ENCODE data around the gene CTIF.
"Not testable (repeated sequence)": the region's sequence is repeated elsewhere in the genome, so short reads cannot be mapped to it uniquely, and the experiment has no call there.

The CTIF gene

DNA sequence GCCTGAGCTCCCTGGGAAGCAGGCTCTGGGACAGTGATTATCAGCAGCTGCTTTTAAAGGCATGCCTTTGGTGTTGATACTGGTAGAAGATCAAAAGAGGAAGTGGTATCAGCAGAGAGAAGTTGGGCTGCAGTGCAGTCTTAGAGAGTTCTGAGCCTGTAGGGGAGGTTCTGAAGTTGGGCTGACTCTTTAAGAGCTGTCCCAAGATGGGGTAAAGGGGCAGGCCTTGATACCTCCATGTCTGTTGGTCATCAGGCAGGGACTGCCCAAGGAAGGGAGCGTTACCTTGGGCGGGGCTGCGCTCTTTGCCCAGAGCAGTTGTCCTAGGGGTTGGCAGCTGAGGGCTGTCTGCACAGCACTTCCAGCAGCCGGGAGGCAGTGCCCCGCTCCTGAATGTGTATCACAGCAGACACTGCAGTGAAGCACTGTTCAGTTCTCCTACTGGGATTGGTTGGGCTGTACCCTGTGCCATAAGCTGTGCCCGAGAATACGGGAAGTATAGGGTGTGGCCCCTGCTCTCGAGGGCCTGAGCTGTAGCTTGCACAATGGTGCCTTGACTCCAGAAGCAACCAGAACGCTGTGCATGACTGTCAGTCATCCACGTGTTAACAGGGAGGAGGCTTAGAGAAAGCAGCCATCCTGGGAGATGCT lies 177.0 kb downstream of the CTIF start:
- peak; percentile 86 for DNase-seq

GRCh38 chr18:48717227-48717626 lies 178.4 kb downstream of the CTIF start:
- not testable (repeated sequence) for DNase-seq

GRCh38 chr18:48718251-48718959 lies 179.6 kb downstream of the CTIF start:
- DNase-seq = no peak

- DNase-seq = no peak
Measured at GRCh38 chr18:48719388-48719787, 180.6 kb downstream of the CTIF start.

GRCh38 chr18:48719974-48720654 lies 181.3 kb downstream of the CTIF start:
- DNase-seq = peak; percentile 76

GRCh38 chr18:48720655-48721025 lies 181.8 kb downstream of the CTIF start:
- no peak for DNase-seq

GRCh38 chr18:48721312-48721711 lies 182.5 kb downstream of the CTIF start:
- DNase-seq = no peak

DNA sequence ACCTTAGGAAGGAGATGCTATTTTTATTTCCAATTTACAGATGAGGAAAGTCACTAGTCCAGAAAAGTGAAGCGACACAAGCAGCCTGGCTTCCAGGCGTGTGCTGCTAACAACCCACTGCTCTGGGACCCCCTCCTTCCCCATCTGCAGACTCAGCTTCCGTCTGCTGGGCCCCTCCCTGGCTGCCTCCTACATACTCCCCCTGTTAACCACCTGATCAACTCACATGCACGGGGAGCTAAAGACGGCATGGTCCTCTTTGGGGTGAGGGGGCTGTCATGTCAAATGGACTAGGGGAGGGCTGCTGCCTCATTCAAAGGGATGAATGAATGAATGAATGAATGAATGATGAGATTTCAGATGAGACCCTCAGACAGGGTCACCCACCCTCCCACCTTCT lies 184.2 kb downstream of the CTIF start:
- no peak for DNase-seq

- DNase-seq = no peak
Measured at GRCh38 chr18:48723837-48724236, 185.0 kb downstream of the CTIF start.

- no peak for DNase-seq
Measured at GRCh38 chr18:48724442-48724841, 185.6 kb downstream of the CTIF start.

GRCh38 chr18:48724939-48725338 lies 186.1 kb downstream of the CTIF start:
- no peak for DNase-seq

- no peak for DNase-seq
Measured at GRCh38 chr18:48725562-48725961, 186.7 kb downstream of the CTIF start.

GRCh38 chr18:48727681-48728080 lies 188.8 kb downstream of the CTIF start:
- DNase-seq = no peak

DNA sequence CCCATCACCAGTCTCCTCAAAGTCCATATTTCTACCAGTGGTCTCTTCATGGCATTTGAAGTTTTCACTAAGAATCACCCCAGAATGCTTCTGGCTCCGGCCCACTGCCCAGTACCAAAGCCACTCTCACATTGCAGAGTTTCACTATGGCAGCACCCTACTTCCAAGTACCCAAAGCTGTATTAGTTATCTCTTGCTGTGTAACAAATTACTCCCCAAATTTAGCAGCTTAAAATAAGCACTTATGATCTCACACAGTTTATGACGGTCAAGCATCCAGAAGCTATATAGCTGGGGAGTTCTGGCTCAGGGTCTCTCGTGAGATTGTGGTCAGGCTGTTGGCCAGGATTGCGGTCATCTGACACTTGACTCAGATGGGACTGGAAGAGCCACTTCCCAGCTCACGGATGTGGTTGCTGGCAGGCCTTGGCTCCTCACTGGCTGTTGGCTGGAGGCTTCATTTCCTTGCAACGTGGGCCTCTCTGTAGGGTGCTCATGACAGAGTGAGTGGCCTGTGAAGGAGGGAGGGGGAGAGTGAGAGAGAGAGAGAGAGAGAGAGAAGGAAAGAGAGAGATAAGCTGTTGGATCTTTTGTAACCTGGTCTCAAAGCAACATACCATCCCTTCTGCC lies 189.5 kb downstream of the CTIF start:
- DNase-seq = peak; percentile 26

GRCh38 chr18:48729404-48729803 lies 190.6 kb downstream of the CTIF start:
- DNase-seq = no peak

- no peak for DNase-seq
Measured at GRCh38 chr18:48730010-48730409, 191.2 kb downstream of the CTIF start.

DNA sequence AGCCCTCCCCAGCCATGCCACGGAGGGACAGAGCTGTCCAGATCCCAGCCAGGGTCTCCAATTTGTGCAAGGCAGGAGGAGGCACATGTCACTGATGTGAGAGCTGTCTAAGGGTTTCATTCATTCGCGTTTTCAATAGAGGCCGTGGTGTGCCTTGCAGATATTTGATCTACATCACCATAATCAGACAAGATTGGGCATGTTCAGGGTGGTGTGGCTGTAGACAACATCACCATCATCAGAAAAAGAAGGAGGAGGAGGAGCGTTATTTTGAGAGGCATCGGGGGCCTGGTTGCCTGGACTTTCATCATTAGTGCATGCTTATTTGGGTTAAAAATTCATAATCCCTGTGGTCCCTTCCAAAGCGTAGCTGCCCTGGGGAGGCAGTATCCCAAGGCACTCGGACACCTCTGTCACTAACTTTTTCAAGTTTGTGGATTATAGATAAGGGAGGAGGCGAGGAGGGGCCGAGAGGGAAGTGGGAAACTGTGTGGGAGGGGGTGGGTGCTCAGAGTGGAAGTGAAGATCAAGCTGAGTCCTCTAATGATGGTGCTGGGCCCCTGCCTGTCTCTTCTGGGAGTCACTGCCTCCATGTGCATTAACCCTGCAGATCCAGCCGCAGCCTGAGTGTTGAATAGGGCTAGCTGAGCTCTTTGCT lies 194.1 kb downstream of the CTIF start:
- no peak for DNase-seq

- no peak for DNase-seq
Measured at GRCh38 chr18:48733643-48734253, 194.9 kb downstream of the CTIF start.

DNA sequence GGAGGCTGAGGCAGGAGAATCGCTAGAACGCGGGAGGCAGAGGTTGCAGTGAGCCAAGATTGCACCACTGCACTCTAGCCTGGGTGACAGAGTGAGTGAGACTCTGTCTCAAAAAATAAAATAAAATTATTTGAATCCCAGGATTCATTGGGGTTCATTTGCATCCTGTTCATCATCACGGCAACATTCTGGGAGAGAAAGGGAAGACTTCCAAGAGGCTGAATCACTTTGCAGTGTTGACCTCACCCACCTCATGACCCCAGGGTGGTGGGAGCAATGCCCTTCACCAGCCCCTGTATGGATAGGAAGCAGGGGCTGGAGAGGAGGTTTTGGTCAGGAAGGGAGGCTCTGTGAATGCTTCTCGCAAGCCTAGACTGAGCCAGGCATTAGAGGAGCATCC lies 195.6 kb downstream of the CTIF start:
- no peak for DNase-seq

DNA sequence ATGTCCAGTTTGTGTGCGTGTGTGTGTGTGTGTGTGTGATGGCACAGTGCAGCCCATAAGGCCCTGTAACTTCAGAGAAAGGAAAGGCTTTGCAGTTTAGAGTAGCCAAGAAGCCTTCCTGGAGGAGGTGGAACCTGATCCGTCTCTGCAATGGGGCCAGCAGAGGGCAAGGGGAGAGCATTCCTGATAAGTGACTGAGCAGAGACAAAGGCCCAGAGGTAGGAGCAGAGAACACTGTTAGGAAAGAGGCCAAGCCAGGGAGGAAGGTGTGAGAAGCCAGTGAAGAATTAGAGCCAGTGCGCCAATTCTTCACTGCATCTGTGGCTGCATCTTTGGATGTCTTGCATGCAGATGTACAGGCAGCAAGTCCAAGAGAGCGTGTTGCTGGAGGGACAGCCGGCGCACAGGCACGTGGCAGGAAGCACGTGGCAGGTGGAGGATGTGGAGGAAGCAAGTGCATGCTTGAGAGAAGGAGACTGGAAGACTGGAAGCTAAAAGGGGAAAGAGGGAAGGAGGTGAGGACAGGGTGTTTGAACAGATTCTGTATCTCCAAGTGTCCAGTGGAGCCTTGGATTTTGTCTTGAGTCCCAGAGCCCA lies 196.3 kb downstream of the CTIF start:
- peak; percentile 20 for DNase-seq

DNA sequence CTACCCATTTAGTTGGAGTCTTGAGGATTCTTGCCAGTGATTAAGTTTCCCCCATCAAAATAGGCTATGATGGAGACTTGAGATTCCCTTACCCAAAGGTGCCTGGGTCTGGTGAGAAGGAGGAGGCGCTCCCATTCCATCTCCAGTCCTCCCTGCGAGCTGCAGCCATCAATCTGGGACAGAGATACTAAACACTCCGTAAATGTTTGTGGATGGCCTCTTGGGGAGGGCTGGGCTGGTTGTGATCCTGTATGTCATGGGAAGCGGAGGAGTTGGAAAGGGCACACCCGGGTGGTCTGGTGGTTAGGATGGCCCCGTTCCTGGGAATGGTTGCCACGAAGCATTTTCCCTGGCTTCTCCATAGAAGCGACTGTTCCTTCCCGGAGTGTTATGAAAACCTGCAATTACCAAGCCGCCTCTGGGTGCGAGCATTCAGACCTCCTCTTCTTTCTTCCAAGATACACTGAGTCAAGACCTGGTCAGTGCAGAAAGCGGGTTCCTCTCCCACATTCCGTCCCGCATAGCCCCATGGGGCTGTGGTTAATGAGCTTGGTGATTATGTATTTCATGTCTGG lies 196.9 kb downstream of the CTIF start:
- DNase-seq = no peak

All from hematopoietic multipotent progenitor cell treated with erythropoietin and hydrocortisone succinate and interleukin-3 and kit ligand, for 4 days (in vitro differentiated cells).